GM13977 (cell line): ENCODE measurements around the gene BEAN1.
A peak's percentile ranks its signal among the peaks of the same experiment; 100 is the strongest.

Experiments
- DNase-seq: peaks from one replicate; pipeline ENCODE4 v3.0.0; 2012; ENCODE audit warnings: low spot score
- in situ Hi-C: fragments of 300-500 bp; cut with MboI; formaldehyde crosslinking; loops from one replicate; pipeline ENCODE4 v1.12.0; 2022; ENCODE audit warnings: low sequenced_read_pairs, low pct_unique_long_range_greater_than_20kb, mixed read lengths, inconsistent platforms; ENCODE audit not compliant: unreplicated experiment
- TF ChIP-seq, protein P1 (sequence below): IDR thresholded peaks from 2 replicates; pipeline ENCODE4 v1.5.1; 2012; ENCODE audit warnings: mild to moderate bottlenecking, control low read depth; ENCODE audit not compliant: insufficient read depth; ENCODE audit errors: extremely low read depth, missing control alignments

BEAN1 gene

DNA sequence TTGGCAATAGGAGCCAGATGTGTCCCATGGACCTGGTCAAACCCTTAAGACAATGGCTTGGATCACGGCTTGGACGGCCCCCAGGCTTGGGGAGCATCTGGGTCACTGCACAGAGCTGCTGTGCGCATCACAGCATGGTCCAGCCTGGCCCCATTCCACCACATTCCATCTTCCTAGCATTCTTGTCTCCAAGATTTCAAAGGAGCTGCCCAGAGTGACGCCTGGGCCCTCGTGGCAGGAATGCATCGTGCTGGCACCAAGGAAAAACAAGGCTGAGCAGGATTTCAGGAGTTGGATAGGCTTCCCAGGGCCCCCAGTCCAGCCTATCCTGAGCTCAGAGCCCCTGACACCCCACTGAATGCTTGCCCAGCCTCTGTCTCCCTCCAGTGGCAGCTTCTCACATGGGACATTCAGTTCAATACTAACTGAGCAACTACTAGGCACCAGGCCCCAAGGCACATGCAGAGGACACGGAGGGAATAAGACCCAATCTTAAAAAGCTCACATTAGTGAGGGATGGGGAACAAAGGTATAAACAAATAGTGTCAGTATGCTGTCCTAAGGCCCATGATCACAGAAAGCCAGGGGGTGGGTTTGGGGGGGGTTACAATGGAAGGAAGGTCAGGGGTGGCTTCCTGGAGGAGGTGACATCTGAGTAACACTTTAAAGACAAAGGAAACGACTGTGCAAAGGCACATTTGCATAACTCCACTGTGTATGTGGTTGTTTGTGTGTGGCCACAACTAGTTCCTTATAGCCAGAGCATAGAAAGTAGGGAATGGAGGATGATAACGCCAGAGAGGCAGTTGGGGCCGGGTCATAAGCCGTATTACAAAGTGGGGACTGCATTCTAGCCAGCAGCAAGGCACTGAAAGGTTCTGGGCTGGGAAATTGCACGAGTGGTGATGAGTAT, 88.8 kb downstream of the BEAN1 start:
- TF ChIP-seq, protein P1, sequence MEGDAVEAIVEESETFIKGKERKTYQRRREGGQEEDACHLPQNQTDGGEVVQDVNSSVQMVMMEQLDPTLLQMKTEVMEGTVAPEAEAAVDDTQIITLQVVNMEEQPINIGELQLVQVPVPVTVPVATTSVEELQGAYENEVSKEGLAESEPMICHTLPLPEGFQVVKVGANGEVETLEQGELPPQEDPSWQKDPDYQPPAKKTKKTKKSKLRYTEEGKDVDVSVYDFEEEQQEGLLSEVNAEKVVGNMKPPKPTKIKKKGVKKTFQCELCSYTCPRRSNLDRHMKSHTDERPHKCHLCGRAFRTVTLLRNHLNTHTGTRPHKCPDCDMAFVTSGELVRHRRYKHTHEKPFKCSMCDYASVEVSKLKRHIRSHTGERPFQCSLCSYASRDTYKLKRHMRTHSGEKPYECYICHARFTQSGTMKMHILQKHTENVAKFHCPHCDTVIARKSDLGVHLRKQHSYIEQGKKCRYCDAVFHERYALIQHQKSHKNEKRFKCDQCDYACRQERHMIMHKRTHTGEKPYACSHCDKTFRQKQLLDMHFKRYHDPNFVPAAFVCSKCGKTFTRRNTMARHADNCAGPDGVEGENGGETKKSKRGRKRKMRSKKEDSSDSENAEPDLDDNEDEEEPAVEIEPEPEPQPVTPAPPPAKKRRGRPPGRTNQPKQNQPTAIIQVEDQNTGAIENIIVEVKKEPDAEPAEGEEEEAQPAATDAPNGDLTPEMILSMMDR: peak; percentile 45
- in situ Hi-C loops: no loop called here
- peak; percentile 45 for DNase-seq

DNA sequence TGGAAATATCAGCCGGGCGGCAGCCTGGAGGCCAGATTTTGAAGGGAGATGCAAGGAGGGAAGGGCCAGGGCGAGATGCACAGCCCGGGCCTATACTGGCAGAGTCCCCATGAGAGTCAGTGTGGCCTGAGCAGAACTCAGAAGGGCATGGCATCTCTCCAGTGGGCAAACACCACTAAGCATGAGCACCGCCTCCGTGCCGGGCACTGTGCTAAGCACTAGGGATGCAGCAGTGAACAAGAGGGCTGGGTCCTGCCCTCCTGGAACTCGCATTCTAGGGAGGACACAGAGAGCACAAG, 89.4 kb downstream of the BEAN1 start:
- DNase-seq: peak; percentile 31
- TF ChIP-seq, protein P1: no peak
- in situ Hi-C loops: no loop called here

DNA sequence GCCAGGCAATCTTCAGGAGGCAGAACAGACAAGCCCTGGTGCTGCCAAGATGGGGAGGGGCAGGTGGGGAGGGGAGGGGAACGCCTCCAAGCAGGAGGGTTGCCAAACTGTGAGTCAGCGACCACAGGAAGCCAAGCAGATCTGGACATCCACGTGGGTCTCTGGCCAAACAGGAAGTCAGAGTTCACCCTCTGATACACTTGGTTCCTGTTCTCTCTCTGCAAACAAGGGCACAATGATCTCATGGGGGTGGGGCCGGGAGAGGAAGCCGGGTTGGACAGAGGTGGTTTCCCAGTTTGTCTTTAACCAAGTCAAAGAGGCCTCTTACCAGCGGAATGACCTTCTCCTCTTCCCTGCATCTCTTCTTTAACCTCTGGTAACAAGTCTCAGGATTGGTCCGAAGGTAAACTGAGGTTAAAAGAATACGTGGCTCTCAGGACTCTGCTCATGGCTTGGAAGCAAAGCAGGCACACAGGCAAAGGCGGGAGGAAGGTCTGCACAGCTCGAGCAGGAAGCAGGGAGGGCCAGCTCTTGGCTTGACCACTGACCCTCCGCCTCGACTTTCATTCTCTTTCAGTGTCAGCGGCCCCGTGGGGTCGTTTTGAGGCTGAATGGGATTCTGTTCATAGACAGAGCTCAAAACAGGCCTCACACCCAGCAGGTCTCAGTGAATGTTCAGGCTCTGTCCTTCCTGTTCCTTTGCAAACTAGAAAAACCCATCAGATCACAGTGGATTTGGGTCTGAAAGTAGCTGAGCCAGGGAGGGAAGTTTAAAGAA, 89.9 kb downstream of the BEAN1 start:
- in situ Hi-C loops: no loop called here
- peak; percentile 95 for DNase-seq
- TF ChIP-seq, protein P1: no peak

DNA sequence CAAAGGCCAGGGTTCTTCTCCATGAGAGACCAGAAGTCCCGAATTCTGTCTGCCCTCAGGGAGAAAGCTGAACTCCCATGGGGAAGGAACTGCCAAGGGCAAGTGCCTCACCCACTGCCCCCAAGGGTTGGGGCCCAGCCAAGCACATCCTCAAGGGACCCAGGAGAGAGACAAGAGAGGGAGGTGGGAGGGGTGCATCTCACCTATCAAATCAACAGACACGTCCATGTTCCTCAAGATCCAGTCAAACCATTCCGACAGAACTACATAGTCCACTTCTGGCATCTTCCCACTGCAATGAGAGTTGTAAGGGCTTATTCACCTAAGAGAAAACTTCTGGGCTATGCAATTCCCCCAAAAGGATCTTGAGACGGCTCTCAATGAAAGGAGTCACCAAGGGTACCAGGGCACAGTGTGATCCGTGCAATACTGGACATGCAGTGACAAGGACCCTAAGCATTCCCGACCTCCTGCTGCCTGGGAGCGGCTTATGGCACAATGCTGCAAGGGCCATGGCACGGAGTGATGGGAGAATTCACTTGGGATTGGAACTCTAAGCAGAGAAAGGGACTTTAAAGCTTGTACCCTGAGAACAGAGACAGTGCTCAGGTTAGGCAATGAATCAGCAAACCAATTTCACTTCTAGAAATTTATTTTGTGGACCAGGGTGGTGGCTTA, 90.6 kb downstream of the BEAN1 start:
- DNase-seq: no peak

DNA sequence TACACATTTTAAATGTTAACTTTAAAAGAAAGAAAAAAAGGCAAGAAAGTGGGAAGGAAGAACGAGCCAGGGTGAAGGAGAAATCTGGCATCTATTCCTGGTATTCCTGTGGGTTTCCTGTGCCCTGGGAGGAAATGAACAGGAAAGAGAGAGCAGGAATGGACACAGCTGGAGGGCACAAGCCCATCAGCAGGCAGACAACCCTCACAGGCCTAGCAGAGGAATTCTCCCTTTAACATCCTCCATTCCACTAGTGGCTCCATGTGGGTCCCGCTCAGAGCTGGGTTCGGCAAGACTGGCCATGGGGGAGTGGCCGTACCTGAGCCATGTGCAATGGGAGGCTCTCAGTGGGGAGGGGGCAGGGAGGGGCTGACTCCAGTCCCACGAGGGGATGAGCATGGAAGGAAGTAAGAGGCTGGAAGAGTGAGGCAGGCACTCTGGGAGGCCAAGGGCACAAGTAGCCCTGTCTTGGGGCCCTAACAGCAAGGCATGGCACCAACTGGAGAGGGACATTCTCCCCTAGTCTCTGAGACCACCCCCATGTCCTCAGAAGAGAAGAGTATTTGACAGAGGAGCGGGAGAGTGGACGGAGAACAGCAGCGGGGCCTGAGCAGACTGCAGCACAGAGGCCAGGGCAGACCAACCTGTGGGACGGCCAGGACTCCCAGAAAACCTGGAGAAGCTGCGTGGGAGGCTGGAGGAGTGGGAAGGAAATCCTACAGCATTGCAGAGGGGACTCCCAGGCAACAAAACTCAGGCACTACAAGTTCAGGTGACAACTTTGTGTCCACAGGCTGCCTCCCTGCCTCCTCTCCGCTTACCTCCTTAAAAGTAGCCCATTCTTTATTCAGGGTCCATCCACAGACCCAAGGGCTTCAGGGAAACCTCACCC, 92.6 kb downstream of the BEAN1 start:
- in situ Hi-C loops: no loop called here

More for the DNA sequence above, 90.6 kb downstream of the BEAN1 start:
- in situ Hi-C loops: no loop called here
- TF ChIP-seq, protein P1: no peak

More for the DNA sequence above, 92.6 kb downstream of the BEAN1 start:
- TF ChIP-seq, protein P1: no peak
- DNase-seq: no peak
